GM04504 (cell line): Measurements from ENCODE around the gene A2M.

Experiments
- DNase-seq: peaks from one replicate; pipeline ENCODE4 v3.0.0-alpha.2; 2012; ENCODE audit warnings: low read depth

The A2M gene

DNA sequence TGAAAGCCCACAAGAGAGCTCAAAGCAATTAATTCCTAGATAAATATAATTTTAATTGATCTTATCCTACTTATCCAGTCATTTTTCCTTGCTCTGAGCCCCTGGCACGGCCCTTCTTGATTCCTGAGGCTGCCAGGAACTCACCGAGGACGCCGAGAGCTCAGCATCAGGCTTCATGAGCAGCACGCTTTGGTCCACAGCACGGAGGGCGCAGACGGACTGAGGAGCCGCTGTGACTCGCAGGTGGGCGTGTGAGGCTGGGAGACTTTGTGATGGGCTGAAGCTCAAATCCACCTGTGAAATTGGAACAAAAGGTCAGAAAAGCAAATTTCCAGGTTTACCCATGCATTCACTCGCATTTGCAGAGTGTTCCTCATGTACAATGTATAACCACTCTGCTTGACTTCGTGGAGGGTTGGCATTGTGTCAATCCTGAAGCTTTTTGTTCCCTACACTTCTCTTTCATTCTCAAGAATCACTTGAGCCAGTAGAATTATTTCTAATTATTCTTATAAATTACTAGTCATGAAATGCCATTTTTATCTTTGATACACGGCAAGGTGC lies 17.2 kb downstream of the A2M start:
- DNase-seq = no peak

GRCh38 chr12:9098115-9098452 lies 17.6 kb downstream of the A2M start:
- no peak for DNase-seq

DNA sequence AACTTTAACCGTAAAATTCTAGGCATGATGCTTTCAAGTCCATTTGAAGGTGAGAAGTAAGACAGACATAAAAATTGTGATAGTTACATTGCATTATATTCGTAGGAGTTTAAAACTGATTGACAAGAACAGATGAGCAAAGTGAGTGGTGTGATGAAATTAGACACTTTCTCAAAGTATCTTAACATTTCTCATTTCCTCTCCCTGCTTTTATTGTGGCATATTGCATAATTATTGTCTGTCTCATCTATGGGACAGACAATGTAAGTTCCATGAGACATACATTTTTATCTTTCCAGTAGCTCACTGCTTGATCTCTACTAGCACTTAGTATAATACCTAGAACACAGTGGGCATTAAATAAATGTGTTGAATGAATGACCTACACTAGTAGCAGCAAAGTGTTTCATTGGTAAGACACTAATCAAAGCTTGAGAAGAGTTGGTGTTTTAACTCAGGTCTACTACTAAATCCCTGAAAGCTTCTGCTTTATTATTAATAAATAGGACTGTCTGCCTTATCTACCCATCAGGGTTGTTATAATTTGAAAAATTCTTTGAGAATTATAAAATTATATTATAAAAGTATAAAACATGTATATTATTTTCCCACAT lies 19.0 kb downstream of the A2M start:
- no peak for DNase-seq

GRCh38 chr12:9095322-9095721 lies 20.4 kb downstream of the A2M start:
- DNase-seq = no peak

- no peak for DNase-seq
Observed at GRCh38 chr12:9094512-9095206, 21.1 kb downstream of the A2M start.

DNA sequence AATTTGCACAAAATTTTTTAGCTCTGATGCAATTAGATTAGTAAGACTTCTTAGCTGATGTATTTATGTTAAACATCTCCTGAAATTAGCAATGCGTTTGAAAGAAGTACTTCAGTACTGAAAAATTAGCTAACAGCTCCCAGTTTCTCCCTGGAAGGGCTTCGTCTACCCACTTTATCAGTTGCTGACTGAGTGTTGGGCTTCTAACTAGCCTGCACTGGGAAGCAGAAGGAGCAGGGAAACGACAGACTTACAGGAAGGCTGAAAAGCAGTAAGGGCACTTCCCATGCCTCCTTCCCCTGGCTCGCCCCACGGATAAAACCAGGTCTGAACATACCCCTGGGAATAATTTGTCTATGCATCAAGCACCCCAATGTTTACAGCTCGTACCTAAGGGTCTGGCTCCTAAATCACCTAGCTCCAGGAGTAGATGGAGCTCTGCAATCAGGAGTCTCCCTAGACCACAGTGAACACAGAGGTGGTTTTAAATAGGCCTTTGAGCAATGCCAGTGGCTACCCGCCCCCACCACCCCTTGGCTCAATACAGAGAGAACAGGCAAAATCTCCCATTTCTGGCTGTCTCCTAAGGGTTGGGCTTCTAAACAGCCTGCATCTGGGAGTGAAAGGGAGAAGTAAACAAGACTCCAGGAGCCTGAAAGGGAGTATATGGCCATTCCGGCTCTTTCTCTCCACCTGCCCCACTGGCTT lies 23.7 kb downstream of the A2M start:
- no peak for DNase-seq

- DNase-seq = no peak
Observed at GRCh38 chr12:9090220-9090619, 25.5 kb downstream of the A2M start.

DNA sequence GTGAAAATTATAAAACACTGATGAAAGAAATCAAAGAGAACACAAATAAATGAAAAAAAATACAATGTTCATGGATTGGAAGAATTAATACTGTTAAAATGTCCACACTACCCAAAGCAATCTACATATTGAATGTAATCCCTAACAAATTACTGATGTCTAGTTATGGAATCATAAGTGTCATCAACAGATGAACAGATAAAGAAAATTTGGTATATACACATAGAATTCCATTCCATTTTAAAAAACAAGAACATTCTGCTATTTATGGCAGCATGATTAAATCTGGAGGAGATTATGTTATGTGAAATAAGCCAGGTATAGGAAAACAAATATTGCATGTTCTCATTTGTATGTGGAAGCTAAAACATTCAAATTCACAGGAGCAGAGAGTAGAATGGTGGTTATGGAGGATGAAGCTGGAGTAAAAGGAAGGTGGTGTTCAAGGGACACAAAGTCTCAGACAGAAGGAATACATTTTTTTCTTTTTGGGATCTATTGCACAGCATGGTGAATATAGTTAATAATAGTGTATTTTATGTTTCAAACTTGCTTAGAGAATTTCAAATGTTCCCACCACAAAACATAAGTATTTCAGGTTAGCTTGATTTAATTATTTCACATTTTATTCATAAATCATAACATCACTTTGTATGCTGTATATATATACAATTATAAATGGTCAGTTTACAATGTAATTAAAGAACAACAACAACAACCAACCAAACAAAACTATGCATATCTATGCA lies 28.5 kb downstream of the A2M start:
- DNase-seq = no peak

- no peak for DNase-seq
Observed at GRCh38 chr12:9086087-9086486, 29.6 kb downstream of the A2M start.

DNA sequence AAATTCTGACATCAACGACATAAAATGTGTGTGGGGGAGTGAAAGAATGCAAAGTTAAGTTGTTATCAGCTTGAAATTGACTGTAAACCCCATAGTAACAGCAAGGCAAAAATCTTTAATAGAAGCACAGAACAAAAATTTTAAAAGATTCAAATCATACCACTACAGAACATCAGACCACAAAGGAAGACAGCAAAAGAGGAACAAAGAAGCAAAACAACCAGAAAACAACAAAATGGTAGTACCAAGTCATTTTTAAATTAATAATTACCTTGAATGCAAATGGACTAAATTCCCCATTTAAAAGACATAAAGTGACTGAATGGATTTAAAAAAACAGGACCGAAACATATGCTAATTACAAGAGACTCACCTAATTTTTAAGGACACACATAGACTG lies 31.3 kb downstream of the A2M start:
- no peak for DNase-seq

GRCh38 chr12:9083793-9084192 lies 31.9 kb downstream of the A2M start:
- DNase-seq = no peak

DNA sequence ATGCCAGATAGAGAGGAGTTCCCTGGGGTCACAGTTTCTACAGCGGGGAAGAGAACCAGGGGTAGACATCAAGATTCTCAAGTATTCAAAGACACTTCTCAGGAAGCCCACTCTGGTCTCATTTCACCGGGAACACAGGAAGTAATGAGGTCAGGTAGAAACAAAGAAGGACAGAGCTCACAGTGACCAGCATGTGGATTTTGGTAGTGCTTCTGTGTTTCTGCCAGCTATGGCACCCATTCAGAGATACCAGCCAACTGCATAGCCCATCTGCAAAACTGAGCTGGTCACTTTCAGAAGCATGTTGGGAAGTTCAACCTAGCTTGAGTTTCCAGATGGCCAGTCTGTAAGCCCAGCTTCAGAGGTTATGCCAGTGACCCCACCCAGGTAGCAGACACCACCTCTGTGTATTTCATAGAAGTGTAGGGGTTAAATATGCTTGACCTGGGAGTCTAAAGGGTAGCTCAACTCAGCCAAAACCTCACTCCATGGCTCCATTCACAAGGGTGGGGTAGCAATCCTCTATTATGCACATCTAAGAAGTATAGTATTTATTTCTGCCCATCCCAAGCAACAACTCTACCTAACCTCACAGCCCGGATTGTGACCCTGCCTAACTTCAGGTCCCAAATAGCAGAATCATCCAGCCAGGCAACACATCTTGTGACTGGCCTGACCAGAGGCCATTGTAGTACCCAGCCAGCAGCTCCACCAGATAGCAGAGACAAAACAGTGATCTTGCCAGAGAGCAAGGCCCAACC lies 33.9 kb downstream of the A2M start:
- no peak for DNase-seq

- no peak for DNase-seq
Observed at GRCh38 chr12:9079883-9080675, 35.6 kb downstream of the A2M start.

GRCh38 chr12:9079082-9079481 lies 36.6 kb downstream of the A2M start:
- DNase-seq = no peak

DNA sequence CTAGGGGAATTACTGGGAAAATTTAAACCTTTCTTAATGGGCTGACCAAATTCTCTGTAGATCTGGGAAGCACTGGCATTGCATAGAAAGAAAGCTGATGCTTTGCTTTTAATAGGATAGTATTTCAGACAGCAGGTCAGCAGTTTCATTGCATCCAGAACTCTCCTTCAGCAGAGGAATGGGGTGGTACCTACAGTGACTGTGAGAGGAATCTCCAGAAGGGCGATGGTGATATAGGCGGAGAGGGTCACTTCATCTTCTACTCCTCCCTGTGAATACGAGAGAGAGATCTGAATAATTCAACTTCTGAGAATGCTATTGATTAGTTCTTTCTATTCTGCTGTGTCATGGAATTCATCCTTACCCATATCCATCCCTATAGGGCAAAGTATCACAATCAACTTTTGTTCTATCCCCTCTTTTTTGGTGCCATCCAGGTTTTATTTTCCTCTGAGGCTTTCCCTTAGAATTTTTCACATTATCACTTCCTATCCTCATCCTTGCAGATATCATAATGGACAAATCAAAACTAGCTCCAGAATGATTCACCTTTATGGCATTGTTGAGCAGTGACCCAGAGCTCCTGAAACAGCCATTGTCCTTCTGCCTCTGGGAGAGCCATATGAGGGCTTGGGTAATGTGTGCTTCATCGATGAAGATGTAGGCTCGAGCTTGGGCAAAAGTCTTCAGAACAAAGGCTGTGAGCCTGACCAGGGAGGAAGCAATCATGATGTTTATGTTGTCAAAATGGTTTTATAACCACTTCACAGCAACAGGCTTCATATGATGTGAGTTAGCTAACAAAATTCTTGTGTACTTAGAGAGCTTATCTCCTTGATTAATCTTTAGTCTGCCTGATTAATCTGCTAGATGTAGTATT lies 38.3 kb downstream of the A2M start:
- DNase-seq = no peak

DNA sequence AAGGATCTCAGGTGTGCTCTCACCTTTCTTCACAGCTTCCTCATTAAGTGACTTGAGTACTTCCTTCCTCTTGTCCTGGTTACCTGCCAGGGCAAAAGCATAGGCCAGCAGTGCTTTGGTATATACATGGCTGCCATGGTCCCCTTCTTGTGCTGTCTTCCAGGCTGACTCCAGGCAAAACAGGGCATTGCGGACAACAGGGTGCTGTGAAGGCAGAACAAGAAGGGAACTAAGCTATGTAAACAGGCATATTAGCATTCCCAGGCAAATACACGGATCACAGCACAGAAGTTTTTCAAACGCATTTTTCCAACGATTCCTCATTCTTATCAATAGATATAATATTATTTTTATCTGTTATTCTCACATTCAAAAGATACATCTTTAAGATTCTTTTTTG lies 39.0 kb downstream of the A2M start:
- no peak for DNase-seq

- no peak for DNase-seq
Observed at GRCh38 chr12:9075138-9075535, 40.6 kb downstream of the A2M start.

GRCh38 chr12:9074484-9075137 lies 41.1 kb downstream of the A2M start:
- no peak for DNase-seq

DNA sequence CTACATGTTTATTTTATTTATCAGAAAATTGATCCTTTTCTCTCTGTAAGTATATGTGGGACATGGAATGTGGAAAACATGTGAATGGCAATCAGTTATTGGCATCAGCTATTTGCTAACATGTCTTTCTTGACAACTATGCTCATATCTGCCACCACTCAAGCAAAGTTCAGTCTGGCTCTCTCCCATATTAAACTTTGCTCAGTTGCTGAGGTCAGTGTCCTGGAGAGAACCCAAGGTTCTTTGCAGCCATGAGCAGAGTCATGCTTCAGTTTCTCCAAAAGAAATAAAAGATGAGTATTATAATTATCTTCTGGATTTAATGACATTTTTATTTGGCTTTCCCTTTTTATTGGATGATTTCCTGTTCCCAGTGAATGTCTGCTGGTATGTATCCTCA lies 42.6 kb downstream of the A2M start:
- no peak for DNase-seq
